Breast epithelium (tissue), 4 donors: ENCODE results near the gene ABAT. TPM values are rescaled to one million over a fixed set of nuclear protein-coding genes. Genes with fewer than 3 reads are reported as not detected.
"Not testable (repeated sequence)": the region's sequence is repeated elsewhere in the genome, so short reads cannot be mapped to it uniquely, and the experiment has no call there.

Experiments used
- DNase-seq, 2 donors: peaks; one replicate each; pipeline ENCODE4 v3.0.0-alpha.2; 2019; ENCODE audit warnings: low spot score in 2 of 2
- H3K27ac ChIP-seq, 2 donors: fragments of 200-600 bp; sonication (generic) in 1 of 2; one replicate each; pipeline ENCODE4 v1.5.1; 2016 to 2019; ENCODE audit warnings: mild to moderate bottlenecking in 1 of 2
- H3K27me3 ChIP-seq, 2 donors: fragments of 200-600 bp; sonication (generic) in 1 of 2; one replicate each; pipeline versions ENCODE4 v1.5.1 to v1.6.0; 2017 to 2019; ENCODE audit warnings: control low read depth in 1 of 2, mild to moderate bottlenecking in 1 of 2
- H3K36me3 ChIP-seq: fragments of 200-600 bp; one replicate; pipeline ENCODE4 v1.5.1; 2019
- H3K4me1 ChIP-seq, 2 donors: fragments of 200-600 bp; sonication (generic); one replicate each; pipeline ENCODE4 v1.5.1; 2016 to 2019; ENCODE audit warnings: control low read depth in 1 of 2
- H3K4me3 ChIP-seq, 3 donors: fragments of 200-600 bp; sonication (generic); 1 replicate in 2 of 3; 2 replicates in 1 of 3; pipeline ENCODE4 v1.5.1; 2016 to 2019; ENCODE audit warnings: mild to moderate bottlenecking in 3 of 3, moderate library complexity in 2 of 3
- H3K9me3 ChIP-seq, 2 donors: fragments of 200-600 bp; sonication (generic) in 1 of 2; one replicate each; pipeline ENCODE4 v1.5.1; 2016 to 2019; ENCODE audit warnings: control low read depth in 1 of 2
- POLR2A ChIP-seq: fragments of 450-650 bp; IDR thresholded peaks from one replicate; pipeline ENCODE4 v1.6.1; 2016; ENCODE audit warnings: antibody characterized with exemption, mild to moderate bottlenecking, moderate library complexity
- POLR2AphosphoS5 ChIP-seq, 3 donors: sonication (generic); formaldehyde crosslinking; IDR thresholded peaks; one replicate each; pipeline ENCODE4 v1.6.1; 2017; ENCODE audit warnings: antibody characterized with exemption in 3 of 3
- intact Hi-C: fragments of 100-400 bp; cut with DNase I; formaldehyde crosslinking; loops from one replicate; pipeline ENCODE4 v1.15.1; 2023; ENCODE audit warnings: low total_unique reads
- total RNA-seq, 3 donors: library from RNA; depleted of rRNA; stranded (reverse); fragments of >200 nt; gene quantifications; one replicate each; pipeline ENCODE4 v1.1.0, GENCODE V29; 2016
- TF ChIP-seq, protein P1 (sequence below), 3 donors: fragments of 450-650 bp; IDR thresholded peaks; one replicate each; pipeline ENCODE4 v1.5.1; 2016 to 2017; ENCODE audit warnings: antibody characterized with exemption in 3 of 3, mild to moderate bottlenecking in 3 of 3, moderate library complexity in 3 of 3

Gene ABAT
- total RNA-seq, 3 donors from 2014 or later, result 7.5 to 12.6 (median 9.8) TPM

- intact Hi-C loops, result no loop called here
- H3K4me1 ChIP-seq, result peaks cover 0 to 10% of the 10 kb centered on the region in 2 donors
- no peak overlapping the region for H3K27ac ChIP-seq
- DNase-seq, result no peak
- no peaks in the 10 kb centered on the region for H3K36me3 ChIP-seq
- H3K27me3 ChIP-seq, result no peaks in the 10 kb centered on the region
- TF ChIP-seq, protein P1, sequence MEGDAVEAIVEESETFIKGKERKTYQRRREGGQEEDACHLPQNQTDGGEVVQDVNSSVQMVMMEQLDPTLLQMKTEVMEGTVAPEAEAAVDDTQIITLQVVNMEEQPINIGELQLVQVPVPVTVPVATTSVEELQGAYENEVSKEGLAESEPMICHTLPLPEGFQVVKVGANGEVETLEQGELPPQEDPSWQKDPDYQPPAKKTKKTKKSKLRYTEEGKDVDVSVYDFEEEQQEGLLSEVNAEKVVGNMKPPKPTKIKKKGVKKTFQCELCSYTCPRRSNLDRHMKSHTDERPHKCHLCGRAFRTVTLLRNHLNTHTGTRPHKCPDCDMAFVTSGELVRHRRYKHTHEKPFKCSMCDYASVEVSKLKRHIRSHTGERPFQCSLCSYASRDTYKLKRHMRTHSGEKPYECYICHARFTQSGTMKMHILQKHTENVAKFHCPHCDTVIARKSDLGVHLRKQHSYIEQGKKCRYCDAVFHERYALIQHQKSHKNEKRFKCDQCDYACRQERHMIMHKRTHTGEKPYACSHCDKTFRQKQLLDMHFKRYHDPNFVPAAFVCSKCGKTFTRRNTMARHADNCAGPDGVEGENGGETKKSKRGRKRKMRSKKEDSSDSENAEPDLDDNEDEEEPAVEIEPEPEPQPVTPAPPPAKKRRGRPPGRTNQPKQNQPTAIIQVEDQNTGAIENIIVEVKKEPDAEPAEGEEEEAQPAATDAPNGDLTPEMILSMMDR (IDR thresholded peaks at IDR 0.05), result no peak
- TF ChIP-seq POLR2A (no peak), POLR2AphosphoS5 (IDR thresholded peaks at IDR 0.05) (no peak)
- no peak overlapping the region for H3K4me3 ChIP-seq
- no peaks in the 10 kb centered on the region for H3K9me3 ChIP-seq
Observed at GRCh38 chr16:8801701-8802100, 127.3 kb downstream of the ABAT start.

GRCh38 chr16:8803733-8804132 lies 129.3 kb downstream of the ABAT start:
- H3K4me1 ChIP-seq, DNase-seq, H3K9me3 ChIP-seq, H3K36me3 ChIP-seq, H3K27ac ChIP-seq, H3K4me3 ChIP-seq, intact Hi-C loops, H3K27me3 ChIP-seq: not testable (repeated sequence)

GRCh38 chr16:8804313-8804712 lies 129.9 kb downstream of the ABAT start:
- Histone ChIP-seq H3K27ac (no peak overlapping the region), H3K27me3 (no peaks in the 10 kb centered on the region), H3K36me3 (no peaks in the 10 kb centered on the region), H3K4me3 (no peak overlapping the region), H3K4me1 (no peaks in the 10 kb centered on the region), H3K9me3 (no peaks in the 10 kb centered on the region)
- intact Hi-C loops, result no loop called here
- TF ChIP-seq POLR2A, result no peak
- no peak for TF ChIP-seq POLR2AphosphoS5 (IDR thresholded peaks at IDR 0.05)
- TF ChIP-seq, protein P1 (IDR thresholded peaks at IDR 0.05), result no peak
- DNase-seq, result no peak

DNA sequence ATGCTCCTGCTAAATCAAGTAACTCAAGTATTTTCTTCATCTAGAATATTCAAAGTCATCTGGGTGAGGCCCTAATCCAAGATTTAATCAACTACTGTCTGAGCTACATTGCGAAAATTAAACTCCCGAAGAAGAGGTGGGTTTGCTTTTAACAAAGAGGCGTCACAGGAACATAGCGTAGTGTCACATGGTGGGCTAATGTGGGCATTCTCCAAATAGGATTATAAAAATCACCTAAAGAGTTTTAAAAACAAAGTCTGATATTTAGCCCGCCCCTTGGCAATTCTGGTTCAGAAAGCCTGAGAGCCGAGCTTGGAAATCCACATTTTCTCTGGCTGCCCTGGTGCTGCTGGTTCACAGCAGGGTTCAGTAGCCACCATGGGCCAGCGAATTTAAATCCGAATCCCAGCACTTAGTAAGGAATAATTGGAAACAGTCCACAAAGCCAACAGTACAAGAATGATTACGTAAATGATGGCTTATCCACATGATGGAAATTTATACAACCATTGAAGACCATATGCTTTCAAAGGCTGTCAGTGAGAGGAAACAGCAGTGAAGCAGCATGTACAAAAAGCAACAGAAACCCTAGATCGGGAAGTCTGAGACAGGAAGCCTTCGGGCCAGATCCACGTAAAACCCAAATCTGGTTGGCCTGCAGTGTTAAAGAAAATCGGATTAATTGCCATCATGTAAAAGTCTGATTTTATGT lies 132.0 kb downstream of the ABAT start:
- TF ChIP-seq, protein P1 (IDR thresholded peaks at IDR 0.05), result no peak
- TF ChIP-seq POLR2A (no peak), POLR2AphosphoS5 (IDR thresholded peaks at IDR 0.05) (no peak)
- Histone ChIP-seq H3K27ac (no peak overlapping the region), H3K36me3 (no peaks in the 10 kb centered on the region), H3K4me3 (no peak overlapping the region), H3K27me3 (no peaks in the 10 kb centered on the region), H3K9me3 (no peaks in the 10 kb centered on the region), H3K4me1 (no peaks in the 10 kb centered on the region)
- intact Hi-C loops, result no loop called here
- DNase-seq, result no peak

DNA sequence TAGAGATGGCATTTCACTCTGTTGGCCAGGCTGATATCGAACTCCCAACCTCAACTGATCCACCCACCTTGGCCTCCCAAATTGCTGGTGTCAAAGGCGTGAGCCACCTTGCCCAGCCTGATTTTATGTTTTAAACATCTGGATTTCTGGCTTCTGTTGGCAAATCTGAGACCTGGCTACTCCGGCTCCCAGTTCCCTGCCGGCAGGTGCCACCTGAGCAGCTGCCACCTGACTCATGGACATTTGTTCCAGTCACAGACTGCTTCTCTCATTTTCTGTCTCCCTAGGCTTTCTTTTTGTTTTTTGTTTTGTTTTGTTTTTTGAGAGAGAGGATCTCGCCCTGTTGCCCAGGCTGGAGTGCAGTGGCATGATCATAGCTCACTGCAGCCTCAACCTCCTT lies 132.8 kb downstream of the ABAT start:
- intact Hi-C loops, result no loop called here
- no peaks in the 10 kb centered on the region for H3K27me3 ChIP-seq
- H3K9me3 ChIP-seq, result no peaks in the 10 kb centered on the region
- TF ChIP-seq POLR2AphosphoS5 (IDR thresholded peaks at IDR 0.05), result no peak
- TF ChIP-seq POLR2A, result no peak
- TF ChIP-seq, protein P1 (IDR thresholded peaks at IDR 0.05), result no peak
- no peaks in the 10 kb centered on the region for H3K4me1 ChIP-seq
- H3K27ac ChIP-seq, result no peak overlapping the region
- DNase-seq, result no peak
- no peak overlapping the region for H3K4me3 ChIP-seq
- H3K36me3 ChIP-seq, result no peaks in the 10 kb centered on the region
